Ascending aorta (tissue), 2 donors: ENCODE results near the gene KATNAL1. TPM values are rescaled to one million over a fixed set of nuclear protein-coding genes. Genes with fewer than 3 reads are reported as not detected.

Source experiments
- DNase-seq, 2 donors: peaks; one replicate each; pipeline ENCODE4 v3.0.0-alpha.2; 2019; ENCODE audit warnings: low spot score in 2 of 2
- H3K27ac ChIP-seq, 2 donors: fragments of 200-600 bp; sonication (generic); one replicate each; pipeline ENCODE4 v1.5.1; 2016 to 2017; ENCODE audit warnings: mild to moderate bottlenecking in 1 of 2
- H3K27me3 ChIP-seq: fragments of 200-600 bp; sonication (generic); one replicate; pipeline ENCODE4 v1.5.1; 2017
- H3K36me3 ChIP-seq, 2 donors: fragments of 200-600 bp; sonication (generic); one replicate each; pipeline ENCODE4 v1.5.1; 2016
- H3K4me1 ChIP-seq, 2 donors: fragments of 200-600 bp; sonication (generic); one replicate each; pipeline ENCODE4 v1.5.1; 2016 to 2017; ENCODE audit warnings: mild to moderate bottlenecking in 1 of 2
- H3K4me3 ChIP-seq, 2 donors: fragments of 200-600 bp; sonication (generic); one replicate each; pipeline ENCODE4 v1.5.1; 2016 to 2017; ENCODE audit warnings: mild to moderate bottlenecking in 1 of 2
- H3K9me3 ChIP-seq, 2 donors: fragments of 200-600 bp; sonication (generic); one replicate each; pipeline ENCODE4 v1.5.1; 2016
- CTCF ChIP-seq, 3 experiments: fragments of 200-600 bp in 2 of 3; fragments of 450-650 bp in 1 of 3; sonication (generic) in 2 of 3; IDR thresholded peaks; one replicate each; pipeline ENCODE4 v1.5.1; 2016 to 2019; ENCODE audit warnings: antibody characterized with exemption in 3 of 3, mild to moderate bottlenecking in 1 of 3, moderate library complexity in 1 of 3
- intact Hi-C: fragments of 100-400 bp; cut with DNase I; formaldehyde crosslinking; loops from one replicate; pipeline ENCODE4 v1.15.1; 2023
- total RNA-seq: library from RNA; depleted of rRNA; stranded (reverse); fragments of >200 nt; gene quantifications from one replicate; pipeline ENCODE4 v1.1.0, GENCODE V29; 2016

The KATNAL1 gene
- total RNA-seq, 1 donor from 2014 or later = 13.2 TPM

GRCh38 chr13:30247406-30247805 is 59.9 kb downstream of the KATNAL1 start:
- Histone ChIP-seq H3K4me1 (no peaks in the 10 kb centered on the region), H3K9me3 (no peaks in the 10 kb centered on the region), H3K4me3 (no peak overlapping the region), H3K36me3 (peaks cover 3 to 18% of the 10 kb centered on the region in 2 donors), H3K27ac (no peak overlapping the region), H3K27me3 (no peaks in the 10 kb centered on the region)
- DNase-seq = no peak
- TF ChIP-seq CTCF (IDR thresholded peaks at IDR 0.05) = no peak
- intact Hi-C loops = no loop called here

- Histone ChIP-seq H3K4me1 (peaks cover 0 to 5% of the 10 kb centered on the region in 2 donors), H3K9me3 (no peaks in the 10 kb centered on the region), H3K27me3 (no peaks in the 10 kb centered on the region), H3K27ac (peak overlapping the region; percentile 50 to 67), H3K36me3 (no peaks in the 10 kb centered on the region), H3K4me3 (no peak overlapping the region)
- intact Hi-C loops = no loop called here
- no peak for DNase-seq
- no peak for TF ChIP-seq CTCF (IDR thresholded peaks at IDR 0.05)
Measured at GRCh38 chr13:30241532-30241931, 65.8 kb downstream of the KATNAL1 start.

GRCh38 chr13:30240608-30241007 is 66.7 kb downstream of the KATNAL1 start:
- H3K36me3 ChIP-seq = no peaks in the 10 kb centered on the region
- DNase-seq = no peak
- no peaks in the 10 kb centered on the region for H3K9me3 ChIP-seq
- intact Hi-C loops = no loop called here
- no peak overlapping the region for H3K27ac ChIP-seq
- H3K4me1 ChIP-seq = peaks cover 0 to 5% of the 10 kb centered on the region in 2 donors
- no peaks in the 10 kb centered on the region for H3K27me3 ChIP-seq
- no peak overlapping the region for H3K4me3 ChIP-seq
- no peak for TF ChIP-seq CTCF (IDR thresholded peaks at IDR 0.05)

GRCh38 chr13:30235216-30235615 is 72.1 kb downstream of the KATNAL1 start:
- no peaks in the 10 kb centered on the region for H3K27me3 ChIP-seq
- DNase-seq = no peak
- no peak overlapping the region for H3K4me3 ChIP-seq
- H3K4me1 ChIP-seq = no peaks in the 10 kb centered on the region
- intact Hi-C loops = no loop called here
- H3K36me3 ChIP-seq = peaks cover 0 to 10% of the 10 kb centered on the region in 2 donors
- TF ChIP-seq CTCF (IDR thresholded peaks at IDR 0.05) = no peak
- no peaks in the 10 kb centered on the region for H3K9me3 ChIP-seq
- H3K27ac ChIP-seq = no peak overlapping the region

GRCh38 chr13:30234619-30235162 is 72.7 kb downstream of the KATNAL1 start:
- Histone ChIP-seq H3K9me3 (no peaks in the 10 kb centered on the region), H3K4me3 (no peak overlapping the region), H3K4me1 (no peaks in the 10 kb centered on the region), H3K27ac (no peak overlapping the region), H3K36me3 (peaks cover 0 to 13% of the 10 kb centered on the region in 2 donors), H3K27me3 (no peaks in the 10 kb centered on the region)
- DNase-seq = no peak
- intact Hi-C loops = no loop called here
- TF ChIP-seq CTCF (IDR thresholded peaks at IDR 0.05) = no peak

- H3K27ac ChIP-seq = no peak overlapping the region
- peaks cover 0 to 6% of the 10 kb centered on the region in 2 donors for H3K9me3 ChIP-seq
- no peaks in the 10 kb centered on the region for H3K27me3 ChIP-seq
- no peak for TF ChIP-seq CTCF (IDR thresholded peaks at IDR 0.05)
- intact Hi-C loops = no loop called here
- DNase-seq = no peak
- H3K36me3 ChIP-seq = peaks cover 18 to 50% of the 10 kb centered on the region in 2 donors
- no peak overlapping the region for H3K4me3 ChIP-seq
- H3K4me1 ChIP-seq = no peaks in the 10 kb centered on the region
Measured at GRCh38 chr13:30224732-30225131, 82.6 kb downstream of the KATNAL1 start.
